Neural crest cell (in vitro differentiated cells): ENCODE measurements around the gene VPS13C. TPM values are rescaled to one million over a fixed set of nuclear protein-coding genes. Genes with fewer than 3 reads are reported as not detected.

Experiments
- DNase-seq: peaks from one replicate; pipeline ENCODE4 v3.0.0; 2021; ENCODE audit warnings: low read depth, mixed read lengths, low spot score
- H3K27ac Mint-ChIP-seq: one replicate; pipeline ENCODE4 v1.8.0; 2021; ENCODE audit warnings: mild to moderate bottlenecking, mixed read lengths; ENCODE audit not compliant: unreplicated experiment
- H3K27me3 Mint-ChIP-seq: 2 replicates; pipeline ENCODE4 v1.8.0; 2021; ENCODE audit warnings: low read depth, mild to moderate bottlenecking, mixed read lengths
- H3K36me3 Mint-ChIP-seq: 2 replicates; pipeline ENCODE4 v1.8.0; 2021; ENCODE audit warnings: low read depth, mild to moderate bottlenecking, mixed read lengths
- H3K4me1 Mint-ChIP-seq: 2 replicates; pipeline ENCODE4 v1.8.0; 2021; ENCODE audit warnings: mixed read lengths
- H3K4me3 Mint-ChIP-seq: one replicate; pipeline ENCODE4 v1.8.0; 2021; ENCODE audit warnings: mild to moderate bottlenecking, mixed read lengths
- H3K9me3 Mint-ChIP-seq: 2 replicates; pipeline ENCODE4 v1.8.0; 2021; ENCODE audit warnings: mixed read lengths
- CTCF ChIP-seq: fragments of 200-600 bp; sonication (generic); conservative IDR thresholded peaks from 2 replicates; pipeline ENCODE4 v1.5.0; 2021; ENCODE audit warnings: antibody characterized with exemption, mild to moderate bottlenecking
- total RNA-seq: library from RNA; stranded (reverse); gene quantifications from 2 replicates; pipeline ENCODE4 v1.2.1, GENCODE V29; 2021

Gene VPS13C
- total RNA-seq, 1 donor from 2014 or later: 33.1 TPM

- Mint-ChIP-seq H3K27ac (no peak overlapping the region), H3K4me1 (no peaks in the 10 kb centered on the region), H3K36me3 (peaks cover 8% of the 10 kb centered on the region), H3K27me3 (no peaks in the 10 kb centered on the region), H3K9me3 (no peaks in the 10 kb centered on the region), H3K4me3 (no peak overlapping the region)
- DNase-seq: no peak
- no peak for TF ChIP-seq CTCF
Observed at GRCh38 chr15:61929452-61929851, 130.8 kb downstream of the VPS13C start.

GRCh38 chr15:61923173-61923572, 137.1 kb downstream of the VPS13C start:
- Mint-ChIP-seq H3K27me3 (no peaks in the 10 kb centered on the region), H3K4me1 (no peaks in the 10 kb centered on the region), H3K9me3 (no peaks in the 10 kb centered on the region), H3K4me3 (no peak overlapping the region), H3K36me3 (peaks cover 13% of the 10 kb centered on the region), H3K27ac (no peak overlapping the region)
- TF ChIP-seq CTCF: no peak
- no peak for DNase-seq

GRCh38 chr15:61921093-61921492, 139.2 kb downstream of the VPS13C start:
- Mint-ChIP-seq H3K4me3 (no peak overlapping the region), H3K27ac (no peak overlapping the region), H3K9me3 (no peaks in the 10 kb centered on the region), H3K4me1 (no peaks in the 10 kb centered on the region), H3K27me3 (no peaks in the 10 kb centered on the region), H3K36me3 (peaks cover 12% of the 10 kb centered on the region)
- DNase-seq: no peak
- no peak for TF ChIP-seq CTCF

DNA sequence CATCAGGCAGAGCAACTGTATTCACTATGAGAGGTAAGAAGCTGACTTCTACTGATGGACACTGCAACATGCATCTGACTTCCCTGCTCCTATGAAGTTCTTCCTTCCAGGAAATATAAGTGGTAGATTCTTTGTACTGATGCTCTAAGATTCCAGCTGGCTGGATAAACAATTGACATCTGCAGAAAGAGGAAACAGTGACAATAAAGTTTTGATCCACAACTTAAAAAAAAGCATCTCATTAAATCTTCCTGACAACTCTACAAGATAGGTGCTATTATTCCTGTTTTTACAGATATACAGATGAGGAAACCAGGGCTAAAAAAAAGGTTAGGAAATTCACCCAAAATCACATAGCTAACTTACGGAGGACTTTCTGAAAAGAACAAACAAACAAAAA, 142.8 kb downstream of the VPS13C start:
- Mint-ChIP-seq H3K4me3 (no peak overlapping the region), H3K27ac (no peak overlapping the region), H3K27me3 (no peaks in the 10 kb centered on the region), H3K4me1 (no peaks in the 10 kb centered on the region), H3K36me3 (peaks cover 17% of the 10 kb centered on the region), H3K9me3 (no peaks in the 10 kb centered on the region)
- TF ChIP-seq CTCF: no peak
- no peak for DNase-seq

DNA sequence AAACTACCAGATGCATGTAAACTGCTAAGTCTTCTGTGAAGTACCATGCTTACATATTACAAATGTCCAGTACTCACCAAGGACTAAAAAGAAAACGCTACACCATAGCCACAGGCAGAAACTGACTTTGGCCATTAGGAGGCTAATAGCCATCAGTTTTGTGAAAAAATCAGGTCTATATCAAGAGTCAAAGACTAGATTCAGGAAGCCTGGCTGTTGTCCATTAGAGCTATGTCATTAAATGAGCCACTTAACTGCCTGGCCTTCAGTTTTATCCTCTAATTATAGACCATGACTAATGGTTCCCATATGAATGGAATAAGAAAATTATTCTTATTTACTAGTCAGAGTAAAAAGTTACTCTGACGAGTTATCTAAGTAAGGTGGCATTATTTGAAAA, 144.1 kb downstream of the VPS13C start:
- no peaks in the 10 kb centered on the region for H3K27me3 Mint-ChIP-seq
- H3K36me3 Mint-ChIP-seq: peaks cover 13% of the 10 kb centered on the region
- DNase-seq: no peak
- H3K4me3 Mint-ChIP-seq: no peak overlapping the region
- H3K27ac Mint-ChIP-seq: no peak overlapping the region
- H3K4me1 Mint-ChIP-seq: no peaks in the 10 kb centered on the region
- no peaks in the 10 kb centered on the region for H3K9me3 Mint-ChIP-seq
- no peak for TF ChIP-seq CTCF

GRCh38 chr15:61915640-61916039, 144.6 kb downstream of the VPS13C start:
- H3K4me1 Mint-ChIP-seq: no peaks in the 10 kb centered on the region
- TF ChIP-seq CTCF: no peak
- H3K4me3 Mint-ChIP-seq: no peak overlapping the region
- no peaks in the 10 kb centered on the region for H3K27me3 Mint-ChIP-seq
- H3K36me3 Mint-ChIP-seq: peaks cover 13% of the 10 kb centered on the region
- DNase-seq: no peak
- no peaks in the 10 kb centered on the region for H3K9me3 Mint-ChIP-seq
- H3K27ac Mint-ChIP-seq: no peak overlapping the region
